HG02870 (cell line): ENCODE results near the gene RBM38.

Experiments used
- ATAC-seq: cut with Tn5 transposase; IDR thresholded peaks from one replicate; pipeline ENCODE4 v1.9.1; 2021; ENCODE audit warnings: mild to moderate bottlenecking, moderate library complexity; ENCODE audit not compliant: unreplicated experiment

Gene RBM38

GRCh38 chr20:57374343-57374930, 16.8 kb upstream of the RBM38 start:
- no peak for ATAC-seq

- ATAC-seq: no peak
Measured at GRCh38 chr20:57374931-57375651, 16.1 kb upstream of the RBM38 start.

DNA sequence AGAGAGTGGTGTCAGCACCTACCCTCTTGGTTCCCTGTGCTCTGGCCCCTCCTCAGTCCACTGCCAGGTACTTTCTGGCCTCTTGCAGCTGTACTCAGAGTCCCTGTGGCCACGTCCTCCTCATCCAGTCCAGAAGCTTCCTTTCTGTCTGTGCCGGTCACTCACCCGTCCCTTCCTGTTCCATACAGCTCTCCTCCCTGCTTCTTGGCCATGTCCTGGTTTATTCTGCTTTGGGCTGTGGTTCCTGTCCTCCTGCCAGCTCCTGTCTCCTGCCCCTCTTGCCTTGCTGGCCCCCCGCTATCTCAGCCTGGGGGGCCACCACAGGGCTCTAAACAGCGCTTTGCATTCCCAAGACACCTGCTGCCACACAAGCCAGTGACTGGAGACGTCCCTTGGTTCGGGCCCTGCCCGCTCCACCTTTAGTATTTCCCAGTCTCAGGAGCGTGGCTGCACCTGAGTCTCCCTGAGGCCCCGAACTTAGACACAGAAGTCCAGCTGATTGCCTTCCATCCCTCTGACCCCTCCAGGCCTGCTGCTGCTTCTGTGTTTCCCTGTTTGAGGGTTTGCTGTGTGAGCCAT, 15.5 kb upstream of the RBM38 start:
- ATAC-seq: no peak

DNA sequence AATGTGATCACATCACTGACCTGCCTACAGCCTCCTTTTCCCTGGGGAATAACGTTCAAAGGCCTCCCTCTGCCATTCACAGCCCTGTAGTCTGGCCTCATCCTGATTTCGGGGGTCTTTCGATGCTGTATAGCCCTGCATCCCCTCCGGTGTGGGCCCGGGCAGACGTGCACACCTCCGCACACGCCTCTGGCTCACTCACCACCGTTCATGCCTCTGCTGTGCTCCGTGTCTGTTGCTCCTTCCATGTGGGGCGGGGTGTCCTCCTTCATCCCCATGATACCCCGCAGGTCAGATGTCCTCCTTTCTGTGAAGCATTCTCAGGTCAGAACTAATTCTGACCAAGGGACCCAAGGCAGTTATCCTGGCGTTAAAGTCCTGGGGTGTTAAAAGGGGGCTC, 13.8 kb upstream of the RBM38 start:
- no peak for ATAC-seq

DNA sequence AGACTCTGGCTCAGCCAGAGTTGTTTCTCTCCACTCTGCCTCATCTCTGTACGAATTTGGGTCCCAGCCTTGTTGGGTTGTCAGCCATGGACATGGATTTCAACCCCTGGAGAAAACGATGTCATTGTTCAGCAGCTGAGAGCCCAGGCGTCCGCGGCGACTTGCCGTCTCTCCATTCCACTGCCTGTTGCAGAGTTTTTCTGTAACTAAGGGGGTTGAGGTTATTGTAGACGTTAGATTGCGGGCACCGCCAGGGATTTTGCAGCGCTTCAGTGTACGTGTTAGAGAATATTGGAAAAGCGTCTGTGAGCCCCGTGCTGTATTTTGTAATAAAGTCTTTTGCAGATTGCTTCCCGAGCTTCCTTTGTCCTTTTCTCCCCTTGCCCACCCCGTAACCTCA, 13.1 kb upstream of the RBM38 start:
- no peak for ATAC-seq

- no peak for ATAC-seq
Measured at GRCh38 chr20:57378646-57379262, 12.4 kb upstream of the RBM38 start.

GRCh38 chr20:57379263-57379647, 11.9 kb upstream of the RBM38 start:
- ATAC-seq: no peak

DNA sequence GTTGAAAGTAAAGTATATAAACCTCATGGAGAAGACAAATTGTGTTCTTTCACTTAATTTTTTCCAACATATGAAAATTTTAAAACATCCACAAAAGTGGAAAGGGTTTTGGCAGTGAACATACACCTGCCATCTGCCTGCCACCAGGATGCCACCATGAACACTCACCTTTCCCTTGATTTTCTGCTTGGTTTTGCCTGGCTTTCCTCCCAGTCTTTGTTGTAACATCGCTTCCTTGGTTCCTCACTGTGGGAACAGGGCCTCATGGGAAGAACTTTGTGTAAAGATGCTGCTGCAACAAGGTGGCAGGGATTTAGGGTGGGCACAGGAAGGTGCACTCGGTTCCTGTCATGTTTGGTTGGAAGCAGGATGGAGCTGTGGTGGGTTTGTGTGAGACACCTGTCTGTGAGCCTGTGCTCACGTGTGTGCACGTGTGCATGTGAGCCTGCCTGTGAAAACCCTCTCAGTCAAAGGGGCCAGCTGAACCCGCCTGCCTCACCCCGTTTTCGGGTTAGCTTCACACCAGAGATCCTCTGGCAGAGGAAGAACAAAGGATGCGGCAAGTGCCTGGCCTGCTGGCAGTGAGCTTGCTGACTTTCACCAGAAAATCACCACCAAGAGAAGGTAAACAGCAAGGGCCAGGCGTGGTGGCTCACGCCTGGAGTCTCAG, 11.0 kb upstream of the RBM38 start:
- ATAC-seq: no peak

GRCh38 chr20:57381596-57382503, 9.3 kb upstream of the RBM38 start:
- no peak for ATAC-seq

DNA sequence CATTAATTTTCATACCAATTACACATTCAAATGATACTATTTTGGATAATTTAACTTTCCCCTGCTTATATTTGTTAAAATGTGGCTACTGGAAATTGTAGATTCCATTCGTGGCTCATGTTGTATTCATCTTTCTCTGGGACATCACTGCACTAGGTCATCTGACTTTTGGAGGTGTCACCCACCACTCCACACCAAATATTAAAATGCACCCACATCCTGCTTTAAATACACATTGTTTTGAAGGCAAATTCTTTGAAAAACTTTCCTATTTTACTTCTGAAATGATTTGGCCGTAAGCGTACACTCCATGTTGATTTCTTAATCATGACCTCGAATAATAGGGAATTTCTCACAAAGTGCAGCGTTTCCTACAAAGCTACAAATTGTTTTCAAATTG, 8.7 kb upstream of the RBM38 start:
- no peak for ATAC-seq

DNA sequence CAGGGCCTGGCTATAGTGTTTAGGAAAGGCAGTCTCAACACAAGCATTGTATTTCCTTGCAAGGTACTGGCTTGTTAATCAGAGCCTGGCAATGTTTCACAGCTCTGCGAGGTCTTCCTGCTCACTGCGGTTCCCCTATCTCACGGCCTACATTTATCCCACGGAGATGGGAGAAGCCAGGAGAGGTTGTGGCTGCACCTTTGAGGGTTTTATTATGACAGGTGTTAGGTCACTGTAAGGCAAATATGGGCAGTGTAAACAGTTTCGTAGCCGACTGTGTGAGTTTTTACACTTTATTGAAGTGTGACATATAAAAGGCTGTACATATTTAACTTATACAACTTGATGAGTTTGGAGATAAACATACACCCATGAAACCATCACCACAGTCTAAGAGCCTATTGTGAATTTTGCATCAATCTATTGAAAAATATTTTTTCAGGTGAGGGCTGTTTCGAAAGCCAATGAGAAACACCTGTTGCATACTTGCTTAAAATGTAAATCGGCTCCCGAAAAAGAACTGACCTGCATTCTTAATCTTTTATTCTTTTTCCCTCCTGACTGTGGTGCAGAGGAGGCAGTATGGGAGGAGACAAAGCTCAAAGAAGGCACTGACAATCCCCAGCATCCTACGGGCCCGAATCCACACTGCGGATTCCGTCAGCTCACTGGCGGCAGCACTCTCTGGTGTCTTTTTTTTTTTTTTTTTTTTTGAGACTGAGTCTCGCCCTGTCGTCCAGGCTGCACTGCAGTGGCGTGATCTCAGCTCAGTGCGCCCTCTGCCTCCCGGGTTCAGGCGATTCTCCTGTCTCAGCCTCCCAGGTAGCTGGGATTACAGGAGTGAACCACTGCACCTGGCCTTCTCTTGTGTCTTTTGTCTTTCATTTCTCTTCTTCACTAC, 7.5 kb upstream of the RBM38 start:
- ATAC-seq: no peak

GRCh38 chr20:57384486-57384885, 6.7 kb upstream of the RBM38 start:
- ATAC-seq: no peak

DNA sequence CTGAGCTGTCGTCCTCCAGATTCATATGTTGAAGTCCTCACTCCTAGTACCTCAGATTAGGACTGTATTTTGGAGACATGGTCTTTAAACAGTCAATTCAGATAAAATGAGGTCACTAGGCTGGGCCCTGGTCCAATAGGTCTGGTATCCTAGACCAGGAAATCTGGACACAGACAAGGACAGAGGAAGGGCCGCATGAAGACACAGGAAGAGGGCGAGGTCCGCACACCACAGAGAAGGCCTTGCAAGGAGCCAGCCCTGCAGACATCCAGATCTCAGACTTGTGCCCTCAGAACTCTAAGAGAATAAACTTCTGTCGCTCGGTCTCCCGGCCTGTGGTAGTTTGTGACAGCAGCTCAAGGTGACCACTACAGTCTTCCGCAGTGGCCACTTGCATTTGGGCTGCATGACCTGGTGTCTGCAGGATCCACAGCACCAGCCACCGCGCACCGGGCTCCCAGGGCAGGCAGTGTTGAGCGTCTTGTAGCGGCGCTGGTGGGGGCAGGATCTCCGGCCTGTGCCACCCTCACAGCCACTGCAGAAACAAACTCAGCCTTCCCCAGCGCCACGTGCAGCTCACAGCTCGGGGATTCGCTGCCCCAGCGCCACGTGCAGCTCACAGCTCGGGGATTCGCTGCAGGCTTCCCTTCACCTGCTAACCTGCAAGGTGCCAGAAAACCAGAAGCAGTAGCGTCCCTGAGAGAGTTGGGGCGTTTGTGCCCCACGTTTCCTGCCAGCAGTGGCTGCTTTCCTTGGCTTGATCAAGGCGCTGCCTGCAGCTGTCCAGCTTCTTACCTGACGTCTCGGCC, 6.0 kb upstream of the RBM38 start:
- ATAC-seq: no peak

DNA sequence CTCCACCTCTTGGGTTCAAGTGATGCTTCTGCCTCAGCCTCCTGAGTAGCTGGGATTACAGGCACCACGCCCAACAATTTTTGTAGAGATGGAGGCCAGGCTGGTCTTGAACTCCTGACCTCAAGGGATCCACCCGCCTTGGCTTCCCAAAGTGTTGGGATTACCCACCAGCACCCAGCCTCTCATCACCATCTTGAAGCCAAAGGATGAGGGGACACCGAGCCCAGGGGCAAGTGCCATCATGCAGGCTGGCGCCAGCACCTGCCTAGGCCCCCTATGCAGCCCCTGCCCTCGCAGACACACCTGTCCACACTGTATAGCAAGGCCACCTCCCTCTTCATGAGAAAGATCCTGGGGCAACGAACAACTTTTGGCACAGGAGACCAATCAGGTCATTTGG, 5.3 kb upstream of the RBM38 start:
- no peak for ATAC-seq

DNA sequence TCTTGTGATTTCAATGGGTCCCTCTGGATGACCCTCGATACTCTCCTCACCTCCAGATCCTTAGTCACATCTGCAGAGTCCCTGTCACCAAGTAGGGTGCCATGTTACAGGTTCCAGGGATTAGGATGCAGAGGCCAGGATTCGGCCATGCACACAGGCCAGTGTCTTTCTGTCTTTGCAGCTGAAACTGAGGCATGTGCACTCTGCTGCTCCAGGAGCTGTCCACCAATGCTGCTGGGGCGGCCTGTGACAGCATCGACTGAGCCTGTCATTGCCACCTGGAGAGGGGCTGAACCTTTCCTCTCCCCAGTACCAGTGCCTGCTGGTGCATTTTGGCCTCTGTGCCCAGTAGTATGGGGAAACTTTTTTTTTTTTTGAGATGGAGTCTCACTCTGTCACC, 4.4 kb upstream of the RBM38 start:
- no peak for ATAC-seq

- ATAC-seq: no peak
Measured at GRCh38 chr20:57387463-57387862, 3.7 kb upstream of the RBM38 start.

GRCh38 chr20:57387945-57388371, 3.2 kb upstream of the RBM38 start:
- no peak for ATAC-seq

DNA sequence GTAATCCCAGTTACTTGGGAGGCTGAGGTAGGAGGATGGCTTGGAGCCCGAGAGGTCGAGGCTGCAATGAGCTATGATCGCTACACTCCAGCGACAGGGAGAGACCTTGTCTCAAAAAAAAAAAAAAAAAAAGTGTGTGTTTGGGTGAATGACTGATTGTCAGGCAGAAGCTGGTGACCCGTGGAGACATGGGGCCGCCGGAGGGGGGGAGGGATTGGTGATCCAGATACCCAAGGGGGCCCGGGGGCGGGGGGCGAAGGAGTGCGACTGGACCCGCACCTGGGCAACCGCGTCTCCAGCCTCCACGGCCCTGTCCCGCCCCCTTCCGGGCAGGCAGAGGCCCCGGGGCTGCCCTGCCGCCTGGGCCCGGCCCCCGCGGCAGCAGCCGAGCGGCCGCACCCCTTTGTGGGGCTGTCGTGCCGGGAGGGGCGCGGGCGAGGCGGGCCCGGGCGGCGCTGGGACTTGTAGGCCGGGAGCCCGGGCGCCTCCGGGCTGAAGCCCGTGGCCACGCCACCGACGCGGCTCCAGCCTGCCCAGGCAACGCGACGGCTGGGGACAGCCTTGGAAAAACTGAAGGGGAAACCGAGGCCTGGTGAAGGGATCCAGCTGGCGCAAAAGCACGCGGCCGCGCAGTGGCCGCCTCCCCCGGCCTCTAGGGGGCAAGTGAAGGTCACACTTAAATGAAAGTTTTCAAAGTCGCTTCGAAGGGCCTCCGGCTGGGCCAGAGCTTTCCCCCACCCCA, 2.1 kb upstream of the RBM38 start:
- ATAC-seq: no peak
